ENCODE measurements around the gene RAB15. TPM values are rescaled to one million over a fixed set of nuclear protein-coding genes. Genes with fewer than 3 reads are reported as not detected.

The RAB15 gene
- total and polyA plus RNA-seq, 2 of the 8 experiments (the other 6 are each of a cell fraction or from before 2014, with no cell fraction given) = 38.8 to 58.1 TPM

DNA sequence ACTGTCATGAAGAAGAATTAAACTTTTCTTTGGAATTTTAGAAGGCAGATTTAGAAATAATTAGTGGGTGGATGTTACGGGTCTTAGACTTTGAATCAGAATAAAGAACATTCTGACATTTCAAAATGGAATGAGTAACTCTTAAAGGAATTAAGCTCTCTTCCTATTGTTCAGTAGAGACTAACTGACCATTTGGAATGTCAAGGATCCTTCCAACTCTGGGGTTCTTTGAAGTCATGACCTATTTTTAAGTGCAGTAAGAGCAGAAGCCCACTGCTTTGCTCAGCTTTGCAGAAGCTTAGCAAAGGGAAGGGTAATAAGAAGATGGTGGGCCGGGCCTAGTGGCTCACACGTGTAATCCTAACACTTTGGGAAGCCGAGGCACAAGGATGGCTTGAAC is 53.9 kb downstream of the RAB15 start:
- Histone ChIP-seq H3K4me1 (replicated peaks in 1 of 4; ENCODE audit: control insufficient read depth in 3 of 4, insufficient read depth in 4 of 4, low read length in 3 of 4) (peaks cover 0 to 4% (median 3%) of the 10 kb centered on the region in 4 experiments; a peak in 4 of 7 replicates), H2BK12ac (ENCODE audit: low read depth, low read length) (no peak overlapping the region), H3K23ac (ENCODE audit: insufficient read length) (no peak overlapping the region), H3K9me3 (ENCODE audit: insufficient read depth in 2 of 2, low read depth in 1 of 2, low read length in 1 of 2) (no peaks in the 10 kb centered on the region), H3K4ac (replicated peaks; ENCODE audit: insufficient read length, low read depth, low read length) (no peak overlapping the region), H3K18ac (ENCODE audit: extremely low read depth, low read length) (no peak overlapping the region), H3K23me2 (ENCODE audit: low read depth, low read length) (peaks cover 5% of the 10 kb centered on the region), H4K91ac (replicated peaks; ENCODE audit: insufficient read length, low read length) (no peak overlapping the region), H4K5ac (ENCODE audit: insufficient read length, low read depth, low read length) (no peak overlapping the region), H2BK20ac (ENCODE audit: low read length) (no peak overlapping the region), H3K27ac (ENCODE audit: low read depth, low read length) (no peak overlapping the region), H3K4me2 (ENCODE audit: insufficient read depth in 1 of 2, low read depth in 2 of 2, low read length in 2 of 2) (no peak overlapping the region), H3K14ac (ENCODE audit: insufficient read length) (no peak overlapping the region), H3K56ac (replicated peaks; ENCODE audit: insufficient read length, low read depth, low read length) (no peak overlapping the region), H2BK15ac (ENCODE audit: low read length) (no peak overlapping the region), H3K79me2 (ENCODE audit: control insufficient read depth in 1 of 2, insufficient read depth in 2 of 2, low read length in 2 of 2) (peaks cover 5 to 28% of the 10 kb centered on the region in 2 experiments; a peak in 3 of 4 replicates), H4K8ac (ENCODE audit: extremely low read depth, insufficient read depth, low read length) (no peak overlapping the region), H2AK5ac (ENCODE audit: low read depth, low read length) (no peak overlapping the region), H4K20me1 (replicated peaks in 1 of 2; ENCODE audit: control insufficient read depth in 1 of 2, insufficient read depth in 2 of 2, low read length in 2 of 2) (no peaks in the 10 kb centered on the region), H3K36me3 (ENCODE audit: control insufficient read depth in 2 of 4, insufficient read depth in 4 of 4, low read length in 3 of 4) (no peaks in the 10 kb centered on the region), H3K9ac (replicated peaks in 1 of 4; ENCODE audit: extremely low read depth in 1 of 4, low read depth in 3 of 4, low read length in 3 of 4) (no peak overlapping the region), H3K4me3 (ENCODE audit: extremely low read depth in 1 of 4, insufficient read depth in 2 of 4, low read depth in 3 of 4, low read length in 4 of 4) (no peak overlapping the region), H2BK5ac (ENCODE audit: low read depth, low read length) (no peak overlapping the region), H2BK120ac (replicated peaks; ENCODE audit: low read depth, low read length) (no peak overlapping the region), H3K79me1 (ENCODE audit: low read depth, low read length) (no peaks in the 10 kb centered on the region; the same call in none of the 2 replicates), H2AFZ (ENCODE audit: low read length) (no peak overlapping the region), H3K27me3 (replicated peaks in 1 of 4; ENCODE audit: control insufficient read depth in 3 of 4, extremely low read depth in 1 of 4, insufficient read depth in 3 of 4, low read length in 3 of 4) (no peaks in the 10 kb centered on the region)
- FAIRE-seq = no peak
- no peak for DNase-seq (ENCODE audit: low read depth in 1 of 2, low spot score in 2 of 2)
- 91% methylated on average over 4 of the region's 4 CpGs; no CpG with 5 or more reads in 1 of the 2 experiments for WGBS, 2 experiments (ENCODE audit: extremely low coverage in 1 of 2, insufficient coverage in 1 of 2, insufficient read length in 1 of 2, insufficient replicate concordance in 2 of 2, low coverage in 1 of 2, low lambda C conversion rate in 2 of 2, missing lambda C conversion rate in 1 of 2)
- ChIA-PET POLR2A (ENCODE audit: partially characterized antibody) (interaction anchor here (1.3 to 2.3 kb wide), 2 partner anchors 18 to 24 kb away, joined by 3 to 4 read pairs; partner anchors contain the start of gene GPX2), CTCF (ENCODE audit: partially characterized antibody) (interaction anchor here (1.2 to 1.7 kb wide), 2 partner anchors 18 to 33 kb away, joined by 4 to 5 read pairs; no protein-coding TSS in a partner anchor)
- TF ChIP-seq EZH2 (IDR thresholded peaks at IDR 0.05; ENCODE audit: low read depth, low read length, severe bottlenecking) = no peak
- no peak for TF ChIP-seq GABPA (IDR thresholded peaks at IDR 0.05; ENCODE audit: borderline replicate concordance, insufficient read depth, low read length)
- TF ChIP-seq CBX5 (IDR thresholded peaks at IDR 0.05; ENCODE audit: low read depth, low read length) = no peak
- no peak for TF ChIP-seq POLR2AphosphoS5 (IDR thresholded peaks at IDR 0.05; ENCODE audit: low read depth, low read length)
- no peak for TF ChIP-seq RFX5 (IDR thresholded peaks at IDR 0.05; ENCODE audit: borderline replicate concordance, low read depth, low read length)
- TF ChIP-seq CREB1 (IDR thresholded peaks at IDR 0.05) = no peak
- TF ChIP-seq KDM4A (IDR thresholded peaks at IDR 0.05; ENCODE audit: low read depth, low read length, severe bottlenecking) = no peak
- no peak for TF ChIP-seq GTF2F1 (IDR thresholded peaks at IDR 0.05; ENCODE audit: borderline replicate concordance, low read depth, low read length)
- TF ChIP-seq, protein P1, sequence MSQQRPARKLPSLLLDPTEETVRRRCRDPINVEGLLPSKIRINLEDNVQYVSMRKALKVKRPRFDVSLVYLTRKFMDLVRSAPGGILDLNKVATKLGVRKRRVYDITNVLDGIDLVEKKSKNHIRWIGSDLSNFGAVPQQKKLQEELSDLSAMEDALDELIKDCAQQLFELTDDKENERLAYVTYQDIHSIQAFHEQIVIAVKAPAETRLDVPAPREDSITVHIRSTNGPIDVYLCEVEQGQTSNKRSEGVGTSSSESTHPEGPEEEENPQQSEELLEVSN (IDR thresholded peaks at IDR 0.05) = no peak

All from H1 (cell line).